HCT116 (cell line): ENCODE data around the gene LRRC61. TPM values are rescaled to one million over a fixed set of nuclear protein-coding genes. Genes with fewer than 3 reads are reported as not detected.

Experiments used
- ATAC-seq: fragments of 200-7000 bp; cut with Tn5 transposase; 2 replicates; pipeline ENCODE4 v1.9.1; 2020; ENCODE audit warnings: mild to moderate bottlenecking, moderate library complexity
- BruUV-seq: library from RNA; stranded (reverse); fragments of 400-500 nt; replicated peaks from 2 replicates; lab custom pipeline; 2021; lab: Mats Ljungman, UMichigan
- CTCF ChIA-PET: fragments of 300-600 bp; sonication (Branson Sonifier 250); formaldehyde crosslinking; loops from one replicate; lab custom pipeline; 2021; ENCODE audit warnings: antibody characterized with exemption; lab: Charles Lee
- POLR2A ChIA-PET: fragments of 300-600, 350-600 bp; sonication (Branson Sonifier 250); formaldehyde crosslinking; loops from one replicate; lab custom pipeline; 2021; ENCODE audit warnings: antibody characterized with exemption; lab: Charles Lee
- RAD21 ChIA-PET, 2 experiments: fragments of 300-600 bp; sonication (Branson Sonifier 250); formaldehyde crosslinking; loops; one replicate each; lab custom pipeline; 2023; ENCODE audit warnings: low total read pairs in 2 of 2; ENCODE audit not compliant: uncharacterized antibody in 2 of 2, unreplicated experiment in 2 of 2, low non-redundant PET in 1 of 2; lab: Charles Lee
- DNase-seq: peaks from one replicate; pipeline ENCODE4 v3.0.0-alpha.2; 2010; ENCODE audit warnings: low read depth, low spot score
- H2AFZ ChIP-seq: fragments of 200-600 bp; shearing (Covaris generic), sonication (generic); 2 replicates; pipeline ENCODE4 v1.6.1; 2017; ENCODE audit warnings: low read depth, mixed run types, mixed read lengths, antibody characterized with exemption, low read length; ENCODE audit not compliant: poor library complexity, severe bottlenecking
- H3K27ac ChIP-seq: 2 replicates; pipeline ENCODE4 v1.5.1; 2012; ENCODE audit warnings: low read depth, low read length
- H3K27me3 ChIP-seq: fragments of 200-600 bp; sonication (generic); 2 replicates; pipeline ENCODE4 v1.6.1; 2016; ENCODE audit warnings: mixed run types, low read length, mixed read lengths; ENCODE audit not compliant: insufficient read depth
- H3K36me3 ChIP-seq, 2 experiments: fragments of 200-500 bp in 1 of 2; fragments of 200-600 bp in 1 of 2; sonication (Bioruptor generic) in 1 of 2; sonication (generic) in 1 of 2; 2 replicates each; pipeline versions ENCODE4 v1.5.1 to v1.6.1; 2014 to 2016; ENCODE audit warnings: low read length in 2 of 2, inconsistent platforms in 1 of 2, mixed read lengths in 1 of 2, mixed run types in 1 of 2; ENCODE audit not compliant: insufficient read depth in 2 of 2, control insufficient read depth in 1 of 2
- H3K4me1 ChIP-seq, 2 experiments: fragments of 200-600 bp in 1 of 2; sonication (generic) in 1 of 2; 2 replicates each; pipeline versions ENCODE4 v1.5.1 to v1.6.1; 2012 to 2017; ENCODE audit warnings: low read length in 2 of 2, inconsistent platforms in 1 of 2, mild to moderate bottlenecking in 1 of 2, mixed read lengths in 1 of 2, mixed run types in 1 of 2, moderate library complexity in 1 of 2; ENCODE audit not compliant: insufficient read depth in 2 of 2, control insufficient read depth in 1 of 2
- H3K4me2 ChIP-seq: fragments of 200-600 bp; sonication (generic); 2 replicates; pipeline ENCODE4 v1.6.1; 2017; ENCODE audit warnings: mixed run types, low read length, mixed read lengths
- H3K4me3 ChIP-seq, 2 experiments: fragments of 200-600 bp in 1 of 2; sonication (generic) in 1 of 2; replicated peaks in 1 of 2; 2 replicates each; pipeline ENCODE4 v1.5.1; 2011 to 2016; ENCODE audit warnings: low read length in 2 of 2, control low read depth in 1 of 2, low read depth in 1 of 2, mild to moderate bottlenecking in 1 of 2, mixed read lengths in 1 of 2, mixed run types in 1 of 2
- H3K79me2 ChIP-seq: fragments of 200-600 bp; sonication (generic); 2 replicates; pipeline ENCODE4 v1.6.1; 2017; ENCODE audit warnings: mild to moderate bottlenecking, mixed run types, low read length, moderate library complexity, mixed read lengths; ENCODE audit not compliant: insufficient read depth
- H3K9ac ChIP-seq: fragments of 200-600 bp; sonication (generic); 2 replicates; pipeline ENCODE4 v1.6.1; 2016; ENCODE audit warnings: low read length, mixed read lengths
- H3K9me2 ChIP-seq: fragments of 200-600 bp; sonication (generic), shearing (Covaris generic); 2 replicates; pipeline ENCODE4 v1.6.1; 2017; ENCODE audit warnings: mixed run types, mild to moderate bottlenecking, moderate library complexity; ENCODE audit not compliant: insufficient read depth
- H3K9me3 ChIP-seq, 2 experiments: fragments of 200-500 bp in 1 of 2; fragments of 200-600 bp in 1 of 2; sonication (Bioruptor generic) in 1 of 2; sonication (generic) in 1 of 2; 2 replicates each; pipeline ENCODE4 v1.6.1; 2014 to 2017; ENCODE audit warnings: low read length in 2 of 2, mixed read lengths in 2 of 2, inconsistent platforms in 1 of 2, low read depth in 1 of 2, mild to moderate bottlenecking in 1 of 2, mixed run types in 1 of 2, moderate library complexity in 1 of 2; ENCODE audit not compliant: control insufficient read depth in 1 of 2, insufficient read depth in 1 of 2
- H4K20me1 ChIP-seq: fragments of 200-600 bp; sonication (generic), shearing (Covaris generic); 2 replicates; pipeline ENCODE4 v1.6.1; 2017; ENCODE audit warnings: mixed run types, mild to moderate bottlenecking, moderate library complexity; ENCODE audit not compliant: insufficient read depth
- CEBPB ChIP-seq: IDR thresholded peaks from 2 replicates; pipeline ENCODE4 v1.6.1; 2012; ENCODE audit warnings: low read depth
- CTCF ChIP-seq, 3 experiments: fragments of 200-600 bp in 1 of 3; sonication (generic) in 1 of 3; IDR thresholded peaks in 2 of 3; conservative IDR thresholded peaks in 1 of 3; 2 replicates each; pipeline ENCODE4 v1.5.1; 2012 to 2017; ENCODE audit warnings: low read depth in 2 of 3, low read length in 2 of 3, antibody characterized with exemption in 1 of 3, borderline replicate concordance in 1 of 3, control low read depth in 1 of 3, mild to moderate bottlenecking in 1 of 3, mixed read lengths in 1 of 3, mixed run types in 1 of 3, moderate library complexity in 1 of 3; ENCODE audit not compliant: insufficient read depth in 1 of 3
- TCF7L2 ChIP-seq: IDR thresholded peaks from 2 replicates; pipeline ENCODE4 v1.7.0; 2011; ENCODE audit warnings: borderline replicate concordance, inconsistent platforms; ENCODE audit not compliant: insufficient read depth, insufficient read length; ENCODE audit errors: extremely low read depth
- intact Hi-C: fragments of 100-400 bp; cut with micrococcal nuclease; formaldehyde crosslinking; loops from 2 replicates; pipeline ENCODE4 v1.10.0; 2022
- total RNA-seq: library from RNA; stranded (reverse); gene quantifications from one replicate; pipeline ENCODE4 v1.2.1, GENCODE V29; 2021; ENCODE audit not compliant: unreplicated experiment

Gene LRRC61
- total RNA-seq, 1 experiment from 2014 or later, result 12.0 TPM

GRCh38 chr7:150378115-150378852 is 55.1 kb downstream of the LRRC61 start:
- ChIA-PET POLR2A (interaction anchor here (1.9 kb wide), 1 partner anchor 9 kb away, joined by 15 read pairs; the partner anchor contains the start of gene REPIN1), CTCF (no interaction called here), RAD21 (interaction anchor here in 1 of 2 experiments (0.5 kb wide), 1 partner anchor 9 kb away, joined by 3 read pairs; no protein-coding TSS in a partner anchor)
- peaks cover 5% of the 10 kb centered on the region; the same call in 1 of the 2 replicates for H3K79me2 ChIP-seq
- H3K9me3 ChIP-seq, result no peaks in the 10 kb centered on the region
- peaks cover 3 to 7% of the 10 kb centered on the region in 2 experiments; a peak in 2 of 4 replicates for H3K36me3 ChIP-seq
- DNase-seq (peak; percentile 19), ATAC-seq (peak; percentile 11)
- peaks cover 15 to 24% of the 10 kb centered on the region in 2 experiments for H3K4me1 ChIP-seq
- peak overlapping the region; percentile 60 to 88 for H3K4me3 ChIP-seq
- peak overlapping the region; percentile 80 for H3K9ac ChIP-seq
- peak overlapping the region; percentile 99 for H3K4me2 ChIP-seq
- no peaks in the 10 kb centered on the region for H3K9me2 ChIP-seq
- H4K20me1 ChIP-seq, result no peaks in the 10 kb centered on the region
- H3K27me3 ChIP-seq, result no peaks in the 10 kb centered on the region
- peak overlapping the region; percentile 78 for H3K27ac ChIP-seq
- no peak overlapping the region for H2AFZ ChIP-seq
- TSS peak; percentile 94 for BruUV-seq
- TF ChIP-seq CEBPB, result no peak
- peak in 1 of 3 experiments; percentile 10; a peak in 2 of 6 replicates for TF ChIP-seq CTCF (IDR thresholded peaks at IDR 0.05 in 2 of 3, conservative IDR thresholded peaks at IDR 0.05 in 1 of 3; ENCODE audit: borderline replicate concordance in 1 of 3, insufficient read depth in 1 of 3, low read depth in 2 of 3, low read length in 2 of 3)
- peak; percentile 12 for TF ChIP-seq TCF7L2
- intact Hi-C loops, result loop anchor here (2.0 kb wide), 1 partner anchor 15 kb away; no protein-coding TSS in a partner anchor
